Testis (tissue), 3 donors: ENCODE measurements around the gene TCF20. TPM values are rescaled to one million over a fixed set of nuclear protein-coding genes. Genes with fewer than 3 reads are reported as not detected.

Experiments
- DNase-seq: peaks from one replicate; pipeline ENCODE4 v3.0.0-alpha.2; 2019
- H3K27ac ChIP-seq, 2 donors: fragments of 200-600 bp; sonication (generic); one replicate each; pipeline ENCODE4 v1.5.1; 2019
- H3K27me3 ChIP-seq: fragments of 200-600 bp; sonication (generic); one replicate; pipeline ENCODE4 v1.5.1; 2019
- H3K36me3 ChIP-seq: fragments of 200-600 bp; sonication (generic); one replicate; pipeline ENCODE4 v1.5.1; 2017; ENCODE audit warnings: low read depth; ENCODE audit errors: missing control alignments
- H3K4me1 ChIP-seq: fragments of 200-600 bp; sonication (generic); one replicate; pipeline ENCODE4 v1.5.1; 2019
- H3K4me3 ChIP-seq, 2 donors: fragments of 200-600 bp; sonication (generic); one replicate each; pipeline ENCODE4 v1.5.1; 2017 to 2019
- H3K9me3 ChIP-seq: fragments of 200-600 bp; sonication (generic); one replicate; pipeline ENCODE4 v1.5.1; 2017
- CTCF ChIP-seq, 3 experiments: fragments of 450-650 bp in 2 of 3; fragments of 200-600 bp in 1 of 3; sonication (generic) in 1 of 3; IDR thresholded peaks; one replicate each; pipeline ENCODE4 v1.5.1; 2016 to 2019; ENCODE audit warnings: antibody characterized with exemption in 3 of 3, mild to moderate bottlenecking in 2 of 3, moderate library complexity in 1 of 3
- POLR2A ChIP-seq: fragments of 450-650 bp; IDR thresholded peaks from one replicate; pipeline ENCODE4 v1.6.1; 2017; ENCODE audit warnings: antibody characterized with exemption, mild to moderate bottlenecking, moderate library complexity
- WGBS, 2 donors: methylation state at CpG; one replicate each; pipeline ENCODE4 v1.1.5; 2018; 5-methylcytosine and 5-hydroxymethylcytosine counted together
- intact Hi-C: fragments of 100-400 bp; cut with DNase I; formaldehyde crosslinking; loops from one replicate; pipeline ENCODE4 v1.15.1; 2023; ENCODE audit warnings: low total_unique reads
- polyA plus RNA-seq: library from polyadenylated mRNA; stranded (reverse); fragments of 350-450 nt; fragmentation: Illumina TruSeq; extraction: RNeasy Lipid Tissue Mini Kit (QIAGEN cat#74804); gene quantifications from one replicate; pipeline ENCODE4 v1.2.3, GENCODE V29; 2014; ENCODE audit warnings: low read depth, low replicate concordance; ENCODE audit not compliant: insufficient read depth
- total RNA-seq, 2 donors: library from RNA; depleted of rRNA; stranded (reverse); fragments of >200 nt; gene quantifications; one replicate each; pipeline ENCODE4 v1.2.3, GENCODE V29; 2016

The TCF20 gene
- total and polyA plus RNA-seq, 3 donors from 2014 or later = 40.5 to 44.8 (median 41.6) TPM

GRCh38 chr22:42292732-42293520 is 22.5 kb upstream of the TCF20 start:
- Histone ChIP-seq H3K4me1 (peaks cover 17% of the 10 kb centered on the region), H3K27me3 (no peaks in the 10 kb centered on the region), H3K9me3 (no peaks in the 10 kb centered on the region), H3K4me3 (no peak overlapping the region), H3K36me3 (no peaks in the 10 kb centered on the region), H3K27ac (no peak overlapping the region)
- TF ChIP-seq CTCF (IDR thresholded peaks at IDR 0.05) (no peak), POLR2A (no peak)
- no peak for DNase-seq
- intact Hi-C loops = no loop called here
- WGBS, 2 donors = 87% methylated on average over 4 to 12 of the region's 12 CpGs

GRCh38 chr22:42291287-42291686 is 20.8 kb upstream of the TCF20 start:
- TF ChIP-seq CTCF (IDR thresholded peaks at IDR 0.05) (no peak), POLR2A (no peak)
- no peak for DNase-seq
- H3K27ac ChIP-seq = no peak overlapping the region
- H3K4me3 ChIP-seq = no peak overlapping the region
- no peaks in the 10 kb centered on the region for H3K27me3 ChIP-seq
- intact Hi-C loops = no loop called here
- H3K36me3 ChIP-seq = no peaks in the 10 kb centered on the region
- WGBS, 2 donors = 80 to 89% methylated on average over 1 to 6 of the region's 6 CpGs
- H3K9me3 ChIP-seq = no peaks in the 10 kb centered on the region
- peaks cover 13% of the 10 kb centered on the region for H3K4me1 ChIP-seq

- no peaks in the 10 kb centered on the region for H3K27me3 ChIP-seq
- 35 to 41% methylated on average over 18 to 34 of the region's 36 CpGs for WGBS, 2 donors
- H3K36me3 ChIP-seq = no peaks in the 10 kb centered on the region
- TF ChIP-seq POLR2A = no peak
- TF ChIP-seq CTCF (IDR thresholded peaks at IDR 0.05) = no peak
- DNase-seq = peak; percentile 23
- intact Hi-C loops = no loop called here
- no peaks in the 10 kb centered on the region for H3K9me3 ChIP-seq
- H3K4me3 ChIP-seq = no peak overlapping the region
- peaks cover 11% of the 10 kb centered on the region for H3K4me1 ChIP-seq
- no peak overlapping the region for H3K27ac ChIP-seq
Measured at GRCh38 chr22:42289671-42290541, 19.5 kb upstream of the TCF20 start.

GRCh38 chr22:42288791-42289190 is 18.3 kb upstream of the TCF20 start:
- Histone ChIP-seq H3K9me3 (no peaks in the 10 kb centered on the region), H3K27ac (no peak overlapping the region), H3K4me1 (peaks cover 15% of the 10 kb centered on the region), H3K36me3 (no peaks in the 10 kb centered on the region), H3K27me3 (no peaks in the 10 kb centered on the region), H3K4me3 (no peak overlapping the region)
- WGBS, 2 donors = 91 to 92% methylated on average over 5 of the region's 5 CpGs
- intact Hi-C loops = no loop called here
- no peak for DNase-seq
- TF ChIP-seq CTCF (IDR thresholded peaks at IDR 0.05) = no peak
- TF ChIP-seq POLR2A = no peak
